ENCODE results near the gene WNT3A.
"Not testable (repeated sequence)": the region's sequence is repeated elsewhere in the genome, so short reads cannot be mapped to it uniquely, and the experiment has no call there.

DNA sequence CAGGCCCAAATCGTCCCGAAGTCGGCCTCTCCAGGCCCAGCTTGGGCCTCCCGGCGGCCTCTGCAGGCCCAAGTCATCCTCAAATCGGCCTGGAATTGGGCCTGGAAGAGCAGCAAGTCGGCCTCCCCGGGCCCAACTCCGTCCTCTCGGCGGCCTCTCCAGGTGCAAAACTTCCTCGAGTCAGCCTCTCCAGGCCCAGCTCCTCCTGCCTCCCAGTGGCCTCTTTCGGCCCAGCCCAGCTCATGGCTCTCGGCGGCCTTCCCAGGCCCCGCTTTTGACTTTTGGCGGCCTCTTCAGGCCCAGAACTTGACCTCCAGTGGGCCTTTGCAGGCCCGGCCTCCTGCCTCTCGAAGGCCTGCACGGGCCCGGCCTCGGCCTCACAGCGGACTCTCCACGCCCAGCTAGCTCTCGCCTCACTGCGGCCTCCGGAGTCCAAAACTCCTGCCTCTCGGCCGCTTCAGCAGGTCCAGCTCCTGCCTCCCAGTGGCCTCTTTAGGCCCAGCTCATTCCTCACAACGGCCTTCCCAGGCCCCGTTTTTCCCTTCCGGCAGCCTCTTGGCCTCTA, 33.0 kb upstream of the WNT3A start:
- TF ChIP-seq CTCF, POLR2A (IDR thresholded peaks at IDR 0.05): not testable (repeated sequence)
